OCI-LY3 (cell line): ENCODE results near the gene ADGRG6.

Experiments used
- CTCF ChIP-seq: fragments of 200-600, 300-600 bp; sonication (generic); IDR thresholded peaks from 2 replicates; pipeline ENCODE4 v1.5.1; 2014; ENCODE audit warnings: antibody characterized with exemption, low read length, low read depth
- EZH2phosphoT487 ChIP-seq: fragments of 200-600 bp; shearing (Covaris generic); IDR thresholded peaks from 2 replicates; pipeline ENCODE4 v1.6.1; 2018; ENCODE audit warnings: antibody characterized with exemption, mixed run types, low read depth

- no peak for TF ChIP-seq CTCF
- TF ChIP-seq EZH2phosphoT487 = no peak
These were observed 110.4 kb downstream of the ADGRG6 start for GRCh38 chr6:142412241-142412640.
